Smooth muscle cell (in vitro differentiated cells): ENCODE results near the gene GGTA1. TPM values are rescaled to one million over a fixed set of nuclear protein-coding genes. Genes with fewer than 3 reads are reported as not detected.
"Not testable (repeated sequence)": the region's sequence is repeated elsewhere in the genome, so short reads cannot be mapped to it uniquely, and the experiment has no call there.

Experiments used
- DNase-seq: peaks from one replicate; lab custom pipeline; 2025; ENCODE audit not compliant: unreplicated experiment; lab: John Stamatoyannopoulos, UW
- H2AFZ ChIP-seq: fragments of 200-600 bp; sonication (generic); 2 replicates; pipeline ENCODE4 v1.6.0; 2016; ENCODE audit warnings: antibody characterized with exemption, low read depth, mild to moderate bottlenecking
- H3F3A ChIP-seq: fragments of 200-600 bp; sonication (generic); 2 replicates; pipeline ENCODE4 v1.6.0; 2017; ENCODE audit warnings: antibody characterized with exemption, low read depth
- H3K27ac ChIP-seq: fragments of 200-600 bp; sonication (generic); 2 replicates; pipeline ENCODE4 v1.5.1; 2016; ENCODE audit warnings: low read depth, mild to moderate bottlenecking
- H3K27me3 ChIP-seq: fragments of 200-600 bp; sonication (generic); 2 replicates; pipeline ENCODE4 v1.6.1; 2016; ENCODE audit warnings: low read depth, mild to moderate bottlenecking
- H3K36me3 ChIP-seq: fragments of 200-600 bp; sonication (generic); 2 replicates; pipeline ENCODE4 v1.5.1; 2016; ENCODE audit warnings: low read depth
- H3K4me1 ChIP-seq: fragments of 200-600 bp; sonication (generic); 2 replicates; pipeline ENCODE4 v1.5.1; 2016; ENCODE audit warnings: low read depth
- H3K4me2 ChIP-seq: fragments of 200-600 bp; sonication (generic); 2 replicates; pipeline ENCODE4 v1.6.0; 2016; ENCODE audit warnings: mild to moderate bottlenecking
- H3K4me3 ChIP-seq: fragments of 200-600 bp; sonication (generic); 2 replicates; pipeline ENCODE4 v1.5.1; 2016; ENCODE audit warnings: mild to moderate bottlenecking
- H3K79me2 ChIP-seq: fragments of 200-600 bp; sonication (generic); 2 replicates; pipeline ENCODE4 v1.6.0; 2016; ENCODE audit warnings: low read depth, mild to moderate bottlenecking
- H3K9ac ChIP-seq: fragments of 200-600 bp; sonication (generic); 2 replicates; pipeline ENCODE4 v1.6.0; 2016; ENCODE audit warnings: low read depth
- H3K9me3 ChIP-seq: fragments of 200-600 bp; sonication (generic); replicated peaks from 2 replicates; pipeline ENCODE4 v1.5.1; 2016; ENCODE audit warnings: low read depth
- H4K20me1 ChIP-seq: fragments of 200-600 bp; sonication (generic); 2 replicates; pipeline ENCODE4 v1.6.0; 2016; ENCODE audit warnings: low read depth
- CTCF ChIP-seq: fragments of 200-600 bp; sonication (generic); IDR thresholded peaks from 2 replicates; pipeline ENCODE4 v1.5.1; 2017; ENCODE audit warnings: borderline replicate concordance, mild to moderate bottlenecking, antibody characterized with exemption; ENCODE audit not compliant: insufficient read depth, poor library complexity, severe bottlenecking
- WGBS: methylation state at CpG from one replicate; pipeline ENCODE4 v1.1.7; 2016; ENCODE audit warnings: low lambda C conversion rate; 5-methylcytosine and 5-hydroxymethylcytosine counted together
- polyA plus RNA-seq: library from polyadenylated mRNA; unstranded; fragments of >200 nt; fragmentation: Nextera tagmentation; extraction: Ambion mirVana; gene quantifications from 2 replicates; pipeline ENCODE4 v1.2.1, GENCODE V29; 2016
- total RNA-seq: library from RNA; depleted of rRNA; stranded (reverse); fragments of >200 nt; gene quantifications from 2 replicates; pipeline ENCODE4 v1.2.3, GENCODE V29; 2014

The GGTA1 gene
- total and polyA plus RNA-seq, 2 experiments from 2014 or later = 0.22 to 0.38 TPM

GRCh38 chr9:121527371-121527770 is 27.7 kb upstream of the GGTA1 start:
- H3K9ac ChIP-seq = no peak overlapping the region
- H2AFZ ChIP-seq = no peak overlapping the region
- no peak for DNase-seq
- no peaks in the 10 kb centered on the region for H4K20me1 ChIP-seq
- no peaks in the 10 kb centered on the region for H3K4me1 ChIP-seq
- no peaks in the 10 kb centered on the region for H3F3A ChIP-seq
- H3K4me2 ChIP-seq = no peak overlapping the region
- no peak overlapping the region for H3K27ac ChIP-seq
- H3K36me3 ChIP-seq = no peaks in the 10 kb centered on the region
- no peak for TF ChIP-seq CTCF
- H3K27me3 ChIP-seq = no peaks in the 10 kb centered on the region
- H3K79me2 ChIP-seq = no peaks in the 10 kb centered on the region
- no peak overlapping the region for H3K4me3 ChIP-seq
- 87% methylated on average over 16 of the region's 16 CpGs for WGBS
- H3K9me3 ChIP-seq = no peaks in the 10 kb centered on the region

GRCh38 chr9:121519688-121520087 is 20.0 kb upstream of the GGTA1 start:
- not testable (repeated sequence) for H3K4me1 ChIP-seq, H2AFZ ChIP-seq, H3K9ac ChIP-seq, H3K79me2 ChIP-seq, H3K27ac ChIP-seq, H3K27me3 ChIP-seq, H3F3A ChIP-seq, H3K4me3 ChIP-seq, H3K9me3 ChIP-seq, H3K36me3 ChIP-seq, DNase-seq, H4K20me1 ChIP-seq, H3K4me2 ChIP-seq
- WGBS = 86% methylated on average over 2 of the region's 2 CpGs

- no peaks in the 10 kb centered on the region for H3K27me3 ChIP-seq
- DNase-seq = no peak
- H3K4me2 ChIP-seq = no peak overlapping the region
- no peak overlapping the region for H2AFZ ChIP-seq
- WGBS = 96% methylated on average over 2 of the region's 2 CpGs
- H3K9me3 ChIP-seq = no peaks in the 10 kb centered on the region
- no peak overlapping the region for H3K27ac ChIP-seq
- no peaks in the 10 kb centered on the region for H3K4me1 ChIP-seq
- no peaks in the 10 kb centered on the region for H3K36me3 ChIP-seq
- no peaks in the 10 kb centered on the region for H4K20me1 ChIP-seq
- H3K79me2 ChIP-seq = no peaks in the 10 kb centered on the region
- no peaks in the 10 kb centered on the region for H3F3A ChIP-seq
- H3K9ac ChIP-seq = no peak overlapping the region
- no peak for TF ChIP-seq CTCF
- no peak overlapping the region for H3K4me3 ChIP-seq
Measured at GRCh38 chr9:121518634-121519033, 19.0 kb upstream of the GGTA1 start.

GRCh38 chr9:121513166-121513565 is 13.5 kb upstream of the GGTA1 start:
- H3K4me3 ChIP-seq, DNase-seq, H3K9me3 ChIP-seq, H3K9ac ChIP-seq, H3K27me3 ChIP-seq, H3K79me2 ChIP-seq, H2AFZ ChIP-seq, H3K4me2 ChIP-seq, H3K36me3 ChIP-seq, H4K20me1 ChIP-seq, H3F3A ChIP-seq, H3K4me1 ChIP-seq, H3K27ac ChIP-seq: not testable (repeated sequence)
- 84% methylated on average over 4 of the region's 4 CpGs for WGBS

GRCh38 chr9:121510766-121511550 is 11.3 kb upstream of the GGTA1 start:
- H3K27ac ChIP-seq = no peak overlapping the region
- H3K9ac ChIP-seq = no peak overlapping the region
- H3K4me3 ChIP-seq = no peak overlapping the region
- H3K4me1 ChIP-seq = no peaks in the 10 kb centered on the region
- no peak overlapping the region for H3K4me2 ChIP-seq
- H2AFZ ChIP-seq = no peak overlapping the region
- H3K36me3 ChIP-seq = no peaks in the 10 kb centered on the region
- WGBS = 74% methylated on average over 14 of the region's 15 CpGs
- H3K27me3 ChIP-seq = peaks cover 5% of the 10 kb centered on the region
- no peak for DNase-seq
- no peaks in the 10 kb centered on the region for H3K79me2 ChIP-seq
- H3K9me3 ChIP-seq = no peaks in the 10 kb centered on the region
- H3F3A ChIP-seq = no peaks in the 10 kb centered on the region
- TF ChIP-seq CTCF = no peak
- H4K20me1 ChIP-seq = no peaks in the 10 kb centered on the region
